H9 (cell line): Measurements from ENCODE around the gene RPL36A. TPM values are rescaled to one million over a fixed set of nuclear protein-coding genes. Genes with fewer than 3 reads are reported as not detected.

Source experiments
- DNase-seq: peaks from one replicate; pipeline ENCODE4 v3.0.0-alpha.2; 2017
- H2AFZ ChIP-seq: one replicate; pipeline ENCODE4 v1.6.1; 2013; ENCODE audit warnings: mild to moderate bottlenecking, low read length, control low read depth, moderate library complexity
- H2AK5ac ChIP-seq: 2 replicates; pipeline ENCODE4 v1.6.1; 2013; ENCODE audit warnings: low read length, control low read depth, mixed read lengths; ENCODE audit not compliant: insufficient read length
- H2BK120ac ChIP-seq: one replicate; pipeline ENCODE4 v1.6.1; 2013; ENCODE audit warnings: low read depth, mild to moderate bottlenecking, low read length, control low read depth, inconsistent platforms; ENCODE audit not compliant: poor library complexity, severe bottlenecking
- H2BK12ac ChIP-seq: 2 replicates; pipeline ENCODE4 v1.6.1; 2013; ENCODE audit warnings: low read length, control low read depth, mixed read lengths, low read depth; ENCODE audit not compliant: insufficient read length
- H2BK15ac ChIP-seq: 2 replicates; pipeline ENCODE4 v1.6.1; 2013; ENCODE audit warnings: low read depth, low read length, control low read depth
- H2BK20ac ChIP-seq: one replicate; pipeline ENCODE4 v1.6.1; 2013; ENCODE audit warnings: low read depth, mild to moderate bottlenecking, low read length, control low read depth, inconsistent platforms; ENCODE audit not compliant: poor library complexity, severe bottlenecking
- H2BK5ac ChIP-seq: 2 replicates; pipeline ENCODE4 v1.6.1; 2013; ENCODE audit warnings: low read length, control low read depth, mixed read lengths; ENCODE audit not compliant: insufficient read length
- H3K14ac ChIP-seq: 2 replicates; pipeline ENCODE4 v1.6.1; 2013; ENCODE audit warnings: low read length, control low read depth; ENCODE audit not compliant: insufficient read depth
- H3K18ac ChIP-seq: 2 replicates; pipeline ENCODE4 v1.6.1; 2013; ENCODE audit warnings: low read depth, mild to moderate bottlenecking, mixed read lengths, low read length, control low read depth; ENCODE audit not compliant: insufficient read length
- H3K23ac ChIP-seq: 2 replicates; pipeline ENCODE4 v1.6.1; 2013; ENCODE audit warnings: low read length, control low read depth, mixed read lengths, low read depth; ENCODE audit not compliant: insufficient read length
- H3K23me2 ChIP-seq: 2 replicates; pipeline ENCODE4 v1.6.1; 2013; ENCODE audit warnings: low read depth, mild to moderate bottlenecking, mixed read lengths, low read length, control low read depth; ENCODE audit not compliant: insufficient read length, poor library complexity, severe bottlenecking
- H3K27ac ChIP-seq: 2 replicates; pipeline ENCODE4 v1.5.1; 2013; ENCODE audit warnings: low read length, control low read depth, mixed read lengths, low read depth; ENCODE audit not compliant: insufficient read length
- H3K27me3 ChIP-seq: 2 replicates; pipeline ENCODE4 v1.6.1; 2013; ENCODE audit warnings: low read length, control low read depth, inconsistent platforms; ENCODE audit not compliant: insufficient read depth
- H3K4ac ChIP-seq: 2 replicates; pipeline ENCODE4 v1.6.1; 2013; ENCODE audit warnings: low read depth, mild to moderate bottlenecking, control low read depth, inconsistent platforms, low read length, moderate library complexity
- H3K4me1 ChIP-seq: 2 replicates; pipeline ENCODE4 v1.6.1; 2013; ENCODE audit warnings: low read length, control low read depth, inconsistent platforms; ENCODE audit not compliant: insufficient read depth
- H3K4me2 ChIP-seq: 2 replicates; pipeline ENCODE4 v1.6.1; 2013; ENCODE audit warnings: low read length, control low read depth, mixed read lengths; ENCODE audit not compliant: insufficient read length, insufficient read depth
- H3K56ac ChIP-seq: 2 replicates; pipeline ENCODE4 v1.6.1; 2013; ENCODE audit warnings: low read depth, mild to moderate bottlenecking, mixed read lengths, low read length, control low read depth; ENCODE audit not compliant: insufficient read length
- H3K79me1 ChIP-seq: 2 replicates; pipeline ENCODE4 v1.6.1; 2013; ENCODE audit warnings: low read depth, mild to moderate bottlenecking, moderate library complexity, low read length, control low read depth, inconsistent platforms; ENCODE audit not compliant: insufficient read depth, poor library complexity, severe bottlenecking
- H3K79me2 ChIP-seq: 2 replicates; pipeline ENCODE4 v1.6.1; 2013; ENCODE audit warnings: low read length, control low read depth, inconsistent platforms; ENCODE audit not compliant: insufficient read depth
- H3K9ac ChIP-seq: 2 replicates; pipeline ENCODE4 v1.6.1; 2013; ENCODE audit warnings: low read length, control low read depth, mixed read lengths; ENCODE audit not compliant: insufficient read length; ENCODE audit errors: extremely low read depth
- H3K9me3 ChIP-seq: one replicate; pipeline ENCODE4 v1.6.1; 2013; ENCODE audit warnings: low read depth, low read length, inconsistent platforms; ENCODE audit not compliant: control insufficient read depth
- H3T11ph ChIP-seq: one replicate; pipeline ENCODE4 v1.6.1; 2013; ENCODE audit warnings: mild to moderate bottlenecking, low read length, control low read depth, inconsistent platforms
- H4K20me1 ChIP-seq: one replicate; pipeline ENCODE4 v1.6.1; 2013; ENCODE audit not compliant: control insufficient read depth, insufficient read length, insufficient read depth
- H4K5ac ChIP-seq: 2 replicates; pipeline ENCODE4 v1.6.1; 2013; ENCODE audit warnings: low read depth, mild to moderate bottlenecking, mixed read lengths, low read length, control low read depth; ENCODE audit not compliant: insufficient read length
- H4K8ac ChIP-seq: replicated peaks from 2 replicates; pipeline ENCODE4 v1.6.1; 2013; ENCODE audit warnings: low read length, control low read depth, mixed read lengths, low read depth; ENCODE audit not compliant: insufficient read length
- H4K91ac ChIP-seq: 2 replicates; pipeline ENCODE4 v1.6.1; 2013; ENCODE audit warnings: low read depth, mild to moderate bottlenecking, moderate library complexity, mixed read lengths, low read length, control low read depth; ENCODE audit not compliant: insufficient read length
- H3K27ac Mint-ChIP-seq, 3 experiments: 2 replicates in 2 of 3; 3 replicates in 1 of 3; pipeline ENCODE4 v1.8.0; 2020 to 2021; ENCODE audit warnings: mixed read lengths in 3 of 3, mild to moderate bottlenecking in 1 of 3, moderate library complexity in 1 of 3
- H3K27me3 Mint-ChIP-seq: 2 replicates; pipeline ENCODE4 v1.8.0; 2021; ENCODE audit warnings: low read depth, mild to moderate bottlenecking, moderate library complexity, mixed read lengths
- H3K36me3 Mint-ChIP-seq, 3 experiments: 2 replicates in 2 of 3; 3 replicates in 1 of 3; pipeline ENCODE4 v1.8.0; 2020 to 2021; ENCODE audit warnings: low read depth in 3 of 3, mixed read lengths in 3 of 3; ENCODE audit not compliant: insufficient read depth in 1 of 3
- H3K4me1 Mint-ChIP-seq, 2 experiments: 2 replicates each; pipeline ENCODE4 v1.8.0; 2020; ENCODE audit warnings: mixed read lengths in 2 of 2
- H3K4me3 Mint-ChIP-seq, 2 experiments: 2 replicates in 1 of 2; 3 replicates in 1 of 2; pipeline ENCODE4 v1.8.0; 2020 to 2021; ENCODE audit warnings: mild to moderate bottlenecking in 2 of 2, mixed read lengths in 2 of 2, moderate library complexity in 1 of 2
- H3K9me3 Mint-ChIP-seq, 2 experiments: 2 replicates in 1 of 2; 3 replicates in 1 of 2; pipeline ENCODE4 v1.8.0; 2020; ENCODE audit warnings: mild to moderate bottlenecking in 2 of 2, mixed read lengths in 2 of 2, moderate library complexity in 1 of 2
- CTCF ChIP-seq: fragments of 200-600 bp; sonication (generic); conservative IDR thresholded peaks from 3 replicates; pipeline ENCODE4 v1.8.0; 2021; ENCODE audit warnings: antibody characterized with exemption, mild to moderate bottlenecking
- WGBS: extraction: QIAGEN DNeasy Blood & Tissue Kit; methylation state at CpG from one replicate; pipeline ENCODE4 v1.1.7; 2013; ENCODE audit warnings: missing lambda C conversion rate, low lambda C conversion rate, mixed read lengths; ENCODE audit not compliant: insufficient read length; ENCODE audit errors: extremely low coverage; 5-methylcytosine and 5-hydroxymethylcytosine counted together
- total RNA-seq: library from RNA; stranded (reverse); gene quantifications from 2 replicates; pipeline ENCODE4 v1.2.1, GENCODE V29; 2021

Gene RPL36A
- total RNA-seq, 1 experiment from 2014 or later = 428 TPM

GRCh38 chrX:101409043-101409442 is 18.2 kb downstream of the RPL36A start:
- no peak overlapping the region for H3K23ac ChIP-seq
- H3K27ac ChIP-seq = no peak overlapping the region

More at GRCh38 chrX:101409043-101409442, 18.2 kb downstream of the RPL36A start:
- peaks cover 5 to 11% of the 10 kb centered on the region in 2 experiments; a peak in 3 of 4 replicates for H3K4me1 Mint-ChIP-seq
- Histone ChIP-seq H2BK120ac (no peak overlapping the region), H2BK20ac (no peak overlapping the region), H3K18ac (no peak overlapping the region), H3K23me2 (peaks cover 4% of the 10 kb centered on the region), H3T11ph (no peak overlapping the region), H4K91ac (no peak overlapping the region), H3K4me2 (peak overlapping the region; percentile 59), H4K20me1 (no peaks in the 10 kb centered on the region), H3K14ac (no peak overlapping the region), H2AFZ (no peak overlapping the region), H2BK5ac (no peak overlapping the region), H4K5ac (no peak overlapping the region), H3K79me2 (peaks cover 7% of the 10 kb centered on the region; the same call in 1 of the 2 replicates), H3K56ac (no peak overlapping the region), H2BK15ac (no peak overlapping the region), H4K8ac (no peak overlapping the region), H3K4me1 (no peaks in the 10 kb centered on the region), H2BK12ac (no peak overlapping the region), H3K27me3 (no peaks in the 10 kb centered on the region), H3K9me3 (peaks cover 17% of the 10 kb centered on the region), H3K79me1 (no peaks in the 10 kb centered on the region), H3K4ac (no peak overlapping the region), H2AK5ac (no peak overlapping the region), H3K9ac (peak overlapping the region; percentile 95)
- DNase-seq = no peak
- H3K36me3 Mint-ChIP-seq = peaks cover 19 to 29% (median 23%) of the 10 kb centered on the region in 3 experiments
- TF ChIP-seq CTCF = no peak
- peaks cover 1% of the 10 kb centered on the region; the same call in 1 of the 2 replicates for H3K27me3 Mint-ChIP-seq
- peaks cover 58 to 66% of the 10 kb centered on the region in 2 experiments for H3K9me3 Mint-ChIP-seq
- no CpG with 5 or more reads among the region's 6 CpGs for WGBS
- H3K4me3 Mint-ChIP-seq = peak overlapping the region; percentile 92 to 95
- peak overlapping the region in 1 of 3 experiments; percentile 81; a peak in 4 of 7 replicates for H3K27ac Mint-ChIP-seq
